Gastroesophageal sphincter (tissue), 4 donors: ENCODE measurements around the gene IL1RAPL1. TPM values are rescaled to one million over a fixed set of nuclear protein-coding genes. Genes with fewer than 3 reads are reported as not detected.

Experiments
- ATAC-seq: fragments of 150-250 bp; one replicate; pipeline ENCODE4 v1.9.1; 2016; ENCODE audit warnings: mild to moderate bottlenecking, moderate library complexity
- H3K27ac ChIP-seq, 4 donors: fragments of 200-600 bp; sonication (generic) in 3 of 4; 1 replicate in 3 of 4; 2 replicates in 1 of 4; pipeline ENCODE4 v1.5.1; 2016 to 2019
- H3K27me3 ChIP-seq: fragments of 200-600 bp; sonication (generic); one replicate; pipeline ENCODE4 v1.5.1; 2019
- H3K36me3 ChIP-seq, 2 donors: fragments of 200-600 bp; sonication (generic); one replicate each; pipeline ENCODE4 v1.5.1; 2019; ENCODE audit warnings: control low read depth in 1 of 2
- H3K4me1 ChIP-seq, 3 donors: fragments of 200-600 bp; sonication (generic); 1 replicate in 2 of 3; 2 replicates in 1 of 3; pipeline ENCODE4 v1.5.1; 2016 to 2019; ENCODE audit warnings: control low read depth in 2 of 3
- H3K4me3 ChIP-seq, 2 donors: fragments of 200-600 bp; sonication (generic); one replicate each; pipeline ENCODE4 v1.5.1; 2019; ENCODE audit warnings: mild to moderate bottlenecking in 1 of 2, moderate library complexity in 1 of 2
- H3K9me3 ChIP-seq, 3 donors: fragments of 200-600 bp; sonication (generic); one replicate each; pipeline ENCODE4 v1.5.1; 2017 to 2019; ENCODE audit warnings: control low read depth in 2 of 3
- EP300 ChIP-seq: sonication (generic); formaldehyde crosslinking; IDR thresholded peaks from one replicate; pipeline ENCODE4 v1.6.1; 2017; ENCODE audit warnings: antibody characterized with exemption, mild to moderate bottlenecking
- POLR2A ChIP-seq, 2 donors: fragments of 450-650 bp; IDR thresholded peaks; one replicate each; pipeline ENCODE4 v1.6.1; 2017; ENCODE audit warnings: antibody characterized with exemption in 2 of 2, mild to moderate bottlenecking in 2 of 2, moderate library complexity in 1 of 2
- POLR2AphosphoS5 ChIP-seq: sonication (generic); formaldehyde crosslinking; IDR thresholded peaks from one replicate; pipeline ENCODE4 v1.6.1; 2017; ENCODE audit warnings: antibody characterized with exemption
- WGBS, 2 donors: methylation state at CpG; one replicate each; pipeline ENCODE4 v1.1.5; 2018; ENCODE audit warnings: low coverage in 1 of 2; 5-methylcytosine and 5-hydroxymethylcytosine counted together
- total RNA-seq, 4 donors: library from RNA; depleted of rRNA; stranded (reverse); fragments of >200 nt; gene quantifications; one replicate each; pipeline ENCODE4 v1.1.0, GENCODE V29; 2016
- TF ChIP-seq, protein P1 (sequence below), 4 experiments: fragments of 200-600 bp in 2 of 4; fragments of 450-650 bp in 2 of 4; sonication (generic) in 1 of 4; IDR thresholded peaks; one replicate each; pipeline ENCODE4 v1.5.1; 2017 to 2019; ENCODE audit warnings: antibody characterized with exemption in 4 of 4, mild to moderate bottlenecking in 2 of 4, moderate library complexity in 2 of 4

Gene IL1RAPL1
- total RNA-seq, 4 donors from 2014 or later: 0.27 to 1.6 (median 0.44) TPM

DNA sequence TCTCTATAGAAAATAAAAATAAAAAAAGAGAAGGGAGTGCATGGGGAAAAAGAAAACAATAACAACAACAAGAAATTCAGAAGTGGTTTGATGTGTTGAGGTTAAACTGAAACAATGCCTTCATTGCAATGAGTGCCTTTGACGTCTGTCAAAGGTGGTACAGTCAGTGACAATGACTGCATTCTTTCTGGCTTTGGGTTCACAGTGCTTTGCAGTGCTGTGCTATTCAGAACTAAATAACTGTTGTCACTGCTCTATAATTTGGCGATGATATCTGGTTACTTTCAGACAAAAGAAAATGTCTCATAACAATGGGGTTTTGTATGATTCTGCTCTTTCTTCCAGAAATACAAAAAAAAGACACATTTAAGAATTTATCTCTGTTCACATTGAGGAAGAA is 1139.6 kb downstream of the IL1RAPL1 start:
- Histone ChIP-seq H3K4me1 (no peaks in the 10 kb centered on the region), H3K4me3 (no peak overlapping the region), H3K36me3 (no peaks in the 10 kb centered on the region), H3K27ac (no peak overlapping the region), H3K9me3 (no peaks in the 10 kb centered on the region), H3K27me3 (no peaks in the 10 kb centered on the region)
- TF ChIP-seq POLR2A (IDR thresholded peaks at IDR 0.05) (no peak), POLR2AphosphoS5 (no peak)
- ATAC-seq: no peak
- WGBS, 2 donors: 67 to 88% methylated on average over 2 of the region's 2 CpGs

DNA sequence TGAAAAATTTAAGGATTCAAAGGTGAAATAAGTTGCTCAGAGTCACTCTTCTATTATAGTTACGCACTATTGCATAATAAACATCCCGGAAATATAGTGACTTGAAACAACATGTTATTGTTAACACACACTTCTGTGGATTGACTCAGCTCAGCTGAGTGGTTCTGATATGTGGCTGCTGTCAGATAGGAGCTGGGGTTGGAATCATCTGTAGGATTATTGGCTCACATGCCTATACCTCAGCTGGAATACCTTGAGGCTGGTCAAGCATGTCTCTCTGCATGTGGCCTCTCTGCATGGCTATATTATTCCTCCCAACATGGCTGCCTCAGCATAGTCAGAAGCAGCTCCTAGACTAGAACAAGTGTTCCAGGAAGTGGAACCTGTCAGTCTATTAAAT is 1141.4 kb downstream of the IL1RAPL1 start:
- Histone ChIP-seq H3K36me3 (no peaks in the 10 kb centered on the region), H3K4me3 (no peak overlapping the region), H3K4me1 (no peaks in the 10 kb centered on the region), H3K9me3 (no peaks in the 10 kb centered on the region), H3K27ac (no peak overlapping the region), H3K27me3 (no peaks in the 10 kb centered on the region)
- ATAC-seq: no peak
- 83 to 94% methylated on average over 2 of the region's 2 CpGs for WGBS, 2 donors
- TF ChIP-seq POLR2AphosphoS5 (no peak), EP300 (no peak), POLR2A (IDR thresholded peaks at IDR 0.05) (no peak)
- TF ChIP-seq, protein P1, sequence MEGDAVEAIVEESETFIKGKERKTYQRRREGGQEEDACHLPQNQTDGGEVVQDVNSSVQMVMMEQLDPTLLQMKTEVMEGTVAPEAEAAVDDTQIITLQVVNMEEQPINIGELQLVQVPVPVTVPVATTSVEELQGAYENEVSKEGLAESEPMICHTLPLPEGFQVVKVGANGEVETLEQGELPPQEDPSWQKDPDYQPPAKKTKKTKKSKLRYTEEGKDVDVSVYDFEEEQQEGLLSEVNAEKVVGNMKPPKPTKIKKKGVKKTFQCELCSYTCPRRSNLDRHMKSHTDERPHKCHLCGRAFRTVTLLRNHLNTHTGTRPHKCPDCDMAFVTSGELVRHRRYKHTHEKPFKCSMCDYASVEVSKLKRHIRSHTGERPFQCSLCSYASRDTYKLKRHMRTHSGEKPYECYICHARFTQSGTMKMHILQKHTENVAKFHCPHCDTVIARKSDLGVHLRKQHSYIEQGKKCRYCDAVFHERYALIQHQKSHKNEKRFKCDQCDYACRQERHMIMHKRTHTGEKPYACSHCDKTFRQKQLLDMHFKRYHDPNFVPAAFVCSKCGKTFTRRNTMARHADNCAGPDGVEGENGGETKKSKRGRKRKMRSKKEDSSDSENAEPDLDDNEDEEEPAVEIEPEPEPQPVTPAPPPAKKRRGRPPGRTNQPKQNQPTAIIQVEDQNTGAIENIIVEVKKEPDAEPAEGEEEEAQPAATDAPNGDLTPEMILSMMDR (IDR thresholded peaks at IDR 0.05): no peak

DNA sequence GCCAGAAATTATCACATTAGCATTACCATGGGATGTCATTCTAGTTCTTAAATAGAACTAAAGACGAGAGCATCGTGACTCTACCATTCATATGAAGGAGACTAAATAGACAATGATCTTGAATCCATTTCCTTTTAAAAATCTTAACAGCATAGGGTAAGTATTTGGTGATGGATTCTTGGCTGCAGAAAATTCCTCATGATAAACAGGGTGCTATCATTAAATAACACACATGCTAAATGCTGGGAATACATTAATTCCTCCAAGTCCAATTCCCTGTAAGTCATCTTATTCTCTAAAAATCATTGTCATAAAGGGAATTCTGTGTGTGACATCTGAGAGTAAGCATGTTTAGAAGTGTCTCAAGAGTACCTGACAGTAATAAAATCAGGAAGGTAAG is 1157.7 kb downstream of the IL1RAPL1 start:
- no peaks in the 10 kb centered on the region for H3K4me1 ChIP-seq
- no peaks in the 10 kb centered on the region for H3K36me3 ChIP-seq
- 67 to 73% methylated on average over 1 to 2 of the region's 2 CpGs for WGBS, 2 donors
- H3K27ac ChIP-seq: no peak overlapping the region
- H3K9me3 ChIP-seq: no peaks in the 10 kb centered on the region
- no peak for TF ChIP-seq POLR2A (IDR thresholded peaks at IDR 0.05)
- TF ChIP-seq, protein P1 (IDR thresholded peaks at IDR 0.05): no peak
- no peak for TF ChIP-seq EP300
- no peak for TF ChIP-seq POLR2AphosphoS5
- no peak for ATAC-seq
- no peak overlapping the region for H3K4me3 ChIP-seq
- no peaks in the 10 kb centered on the region for H3K27me3 ChIP-seq

DNA sequence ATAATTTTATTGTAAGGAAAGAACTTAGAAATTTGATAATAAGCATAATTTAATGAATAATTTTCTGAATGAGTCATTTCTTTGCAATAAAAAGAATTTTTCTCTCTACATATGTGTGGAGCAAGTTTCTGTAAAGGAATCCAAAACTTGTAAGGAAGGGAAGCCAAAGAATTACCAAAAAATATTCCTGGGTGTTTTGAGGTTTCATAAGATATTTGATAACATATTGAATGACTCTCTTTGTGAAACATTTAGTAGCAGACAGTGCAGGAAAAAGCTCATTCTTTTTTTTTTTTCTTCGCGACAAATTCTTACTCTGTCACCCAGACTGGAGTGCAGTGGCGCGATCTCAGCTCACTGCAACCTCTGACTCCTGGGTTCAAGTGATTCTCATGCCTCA is 1159.1 kb downstream of the IL1RAPL1 start:
- no peak for ATAC-seq
- Histone ChIP-seq H3K4me3 (no peak overlapping the region), H3K4me1 (no peaks in the 10 kb centered on the region), H3K9me3 (no peaks in the 10 kb centered on the region), H3K27ac (no peak overlapping the region), H3K36me3 (no peaks in the 10 kb centered on the region), H3K27me3 (no peaks in the 10 kb centered on the region)
- TF ChIP-seq EP300 (no peak), POLR2A (IDR thresholded peaks at IDR 0.05) (no peak)
- TF ChIP-seq, protein P1 (IDR thresholded peaks at IDR 0.05): no peak
- WGBS, 2 donors: 81 to 90% methylated on average over 4 of the region's 4 CpGs

DNA sequence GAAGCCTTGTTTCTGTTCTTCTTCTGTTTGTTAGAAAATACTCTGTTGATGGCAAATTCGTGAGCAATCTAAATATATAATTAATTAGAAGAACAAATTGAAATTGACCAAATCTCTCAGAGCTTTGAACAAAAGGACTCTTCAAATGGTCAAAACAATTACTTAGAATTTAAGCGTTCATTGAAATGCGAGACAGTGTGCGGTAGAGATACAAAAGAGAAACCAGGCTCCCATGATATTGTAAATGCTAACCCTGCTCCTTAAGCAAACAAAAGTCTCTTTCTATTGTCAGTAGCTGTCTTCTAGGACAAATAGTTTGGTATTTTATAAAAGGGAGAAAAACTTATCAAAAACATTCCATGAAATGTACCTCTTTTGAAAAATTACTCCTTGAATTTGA is 1174.8 kb downstream of the IL1RAPL1 start:
- H3K4me3 ChIP-seq: no peak overlapping the region
- TF ChIP-seq POLR2AphosphoS5: no peak
- TF ChIP-seq EP300: no peak
- no peaks in the 10 kb centered on the region for H3K36me3 ChIP-seq
- H3K4me1 ChIP-seq: no peaks in the 10 kb centered on the region
- 57 to 78% methylated on average over 4 of the region's 4 CpGs for WGBS, 2 donors
- no peak overlapping the region for H3K27ac ChIP-seq
- H3K27me3 ChIP-seq: no peaks in the 10 kb centered on the region
- no peaks in the 10 kb centered on the region for H3K9me3 ChIP-seq
- no peak for ATAC-seq

DNA sequence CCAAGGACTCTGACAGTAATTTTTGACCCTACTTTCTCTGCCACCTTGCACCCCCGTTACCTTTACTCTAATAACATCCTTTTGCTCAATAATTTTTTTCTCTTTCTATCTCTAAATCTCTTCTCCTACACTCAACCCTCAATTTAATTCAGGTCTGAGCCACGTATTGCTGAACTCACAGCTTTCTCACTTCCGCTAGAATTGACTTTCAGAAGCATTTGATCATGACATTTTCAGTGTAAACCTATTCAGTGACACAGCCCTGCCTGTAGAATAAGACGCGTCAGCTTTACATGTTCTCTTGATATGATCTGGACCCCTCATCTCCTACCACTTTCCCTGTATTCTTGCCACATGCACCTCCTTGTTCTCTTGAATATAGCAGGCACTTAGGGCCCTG is 1188.6 kb downstream of the IL1RAPL1 start:
- Histone ChIP-seq H3K4me1 (no peaks in the 10 kb centered on the region), H3K9me3 (no peaks in the 10 kb centered on the region), H3K4me3 (no peak overlapping the region), H3K27me3 (no peaks in the 10 kb centered on the region), H3K27ac (no peak overlapping the region), H3K36me3 (no peaks in the 10 kb centered on the region)
- ATAC-seq: no peak
- TF ChIP-seq EP300 (no peak), POLR2AphosphoS5 (no peak), POLR2A (IDR thresholded peaks at IDR 0.05) (no peak)
- TF ChIP-seq, protein P1 (IDR thresholded peaks at IDR 0.05): no peak
- WGBS, 2 donors: 79 to 93% methylated on average over 4 of the region's 5 CpGs
